ENCODE data around the gene RALGPS1. TPM values are rescaled to one million over a fixed set of nuclear protein-coding genes. Genes with fewer than 3 reads are reported as not detected.

The RALGPS1 gene
- total and polyA plus RNA-seq, 10 donors, result 2.5 to 27.3 (median 14.1) TPM

DNA sequence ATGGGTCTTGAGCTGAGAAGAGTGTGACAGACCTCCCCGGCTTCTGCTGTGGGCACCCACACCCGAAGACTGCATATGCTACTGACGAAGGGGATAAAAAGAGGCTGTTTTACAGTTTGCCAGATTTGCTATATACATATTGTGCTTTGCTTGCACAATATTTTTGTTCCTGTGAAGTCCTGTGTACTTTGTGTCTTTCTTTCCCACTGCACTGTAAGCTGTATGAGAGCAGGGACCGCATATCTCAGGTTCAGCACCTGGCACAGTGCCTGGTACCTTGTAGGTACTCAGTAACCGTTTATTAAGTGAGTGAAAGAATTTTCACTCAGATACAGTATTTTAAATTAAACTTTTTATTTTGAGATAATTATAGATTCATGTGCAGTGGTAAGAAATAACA is 341.7 kb downstream of the RALGPS1 start:
- no peaks in the 10 kb centered on the region for H3K9me3 ChIP-seq
- TF ChIP-seq POLR2A (IDR thresholded peaks at IDR 0.05) (no peak), POLR2AphosphoS5 (IDR thresholded peaks at IDR 0.05) (no peak)
- TF ChIP-seq, protein P1, sequence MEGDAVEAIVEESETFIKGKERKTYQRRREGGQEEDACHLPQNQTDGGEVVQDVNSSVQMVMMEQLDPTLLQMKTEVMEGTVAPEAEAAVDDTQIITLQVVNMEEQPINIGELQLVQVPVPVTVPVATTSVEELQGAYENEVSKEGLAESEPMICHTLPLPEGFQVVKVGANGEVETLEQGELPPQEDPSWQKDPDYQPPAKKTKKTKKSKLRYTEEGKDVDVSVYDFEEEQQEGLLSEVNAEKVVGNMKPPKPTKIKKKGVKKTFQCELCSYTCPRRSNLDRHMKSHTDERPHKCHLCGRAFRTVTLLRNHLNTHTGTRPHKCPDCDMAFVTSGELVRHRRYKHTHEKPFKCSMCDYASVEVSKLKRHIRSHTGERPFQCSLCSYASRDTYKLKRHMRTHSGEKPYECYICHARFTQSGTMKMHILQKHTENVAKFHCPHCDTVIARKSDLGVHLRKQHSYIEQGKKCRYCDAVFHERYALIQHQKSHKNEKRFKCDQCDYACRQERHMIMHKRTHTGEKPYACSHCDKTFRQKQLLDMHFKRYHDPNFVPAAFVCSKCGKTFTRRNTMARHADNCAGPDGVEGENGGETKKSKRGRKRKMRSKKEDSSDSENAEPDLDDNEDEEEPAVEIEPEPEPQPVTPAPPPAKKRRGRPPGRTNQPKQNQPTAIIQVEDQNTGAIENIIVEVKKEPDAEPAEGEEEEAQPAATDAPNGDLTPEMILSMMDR (IDR thresholded peaks at IDR 0.05 in 8 of 11, conservative IDR thresholded peaks at IDR 0.05 in 3 of 11), result no peak
- no peaks in the 10 kb centered on the region for H3K36me3 ChIP-seq
- intact Hi-C loops (cut with DNase I; ENCODE audit: low total_unique reads), result no loop called here
- H3K4me1 ChIP-seq, result no peaks in the 10 kb centered on the region
- no peak overlapping the region for H3K27ac ChIP-seq
- no peak overlapping the region for H3K4me3 ChIP-seq
- WGBS, 5 donors, result 89 to 96% (median 93%) methylated on average over 5 of the region's 5 CpGs
- H3K27me3 ChIP-seq (replicated peaks in 1 of 7), result no peaks in the 10 kb centered on the region
- no peak for DNase-seq

DNA sequence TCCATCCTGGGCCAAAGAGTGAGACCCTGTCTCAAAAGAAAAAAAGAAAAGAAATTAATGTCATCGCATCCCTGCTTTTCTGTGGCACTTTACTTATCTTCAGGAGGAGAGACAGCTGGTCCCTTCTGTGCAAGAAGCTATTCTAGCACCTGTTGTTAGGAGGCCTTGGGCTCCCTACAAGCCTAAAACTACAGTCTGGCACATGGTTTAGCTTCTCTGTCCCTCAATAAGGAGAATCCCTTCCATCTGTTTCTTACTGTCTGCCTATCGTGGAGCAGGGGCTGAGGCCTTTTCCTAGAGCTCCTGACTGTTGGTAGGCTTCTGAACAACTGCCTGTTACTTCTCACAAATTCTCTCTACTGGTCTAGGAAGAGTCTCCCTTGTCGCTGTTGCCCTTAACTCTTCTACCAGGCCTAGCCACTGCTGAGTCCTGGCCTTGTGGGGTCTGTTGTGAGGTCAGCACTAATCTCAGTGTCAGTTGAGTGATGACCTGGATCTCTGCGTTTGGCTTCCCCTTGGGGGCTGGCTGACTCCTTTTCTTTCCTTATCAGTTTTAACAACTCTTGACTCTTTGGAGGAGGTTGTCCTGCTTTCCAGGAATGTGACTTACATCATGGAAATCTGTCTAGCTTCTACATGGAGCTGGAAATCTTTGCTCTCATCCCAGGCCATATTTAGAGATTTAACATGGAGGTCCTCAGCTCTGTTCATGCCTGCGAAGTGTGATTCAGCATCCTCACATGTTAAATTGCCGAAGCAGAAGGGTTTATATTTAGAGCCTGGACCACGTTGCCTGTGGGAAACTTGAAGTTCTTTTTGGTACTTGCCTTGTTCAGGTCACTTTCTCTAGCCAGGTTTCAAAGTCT is 344.3 kb downstream of the RALGPS1 start:
- WGBS, 5 donors, result 80 to 88% (median 85%) methylated on average over 7 of the region's 7 CpGs
- H3K9me3 ChIP-seq, result no peaks in the 10 kb centered on the region
- TF ChIP-seq POLR2A (IDR thresholded peaks at IDR 0.05), result no peak
- TF ChIP-seq, protein P1 (IDR thresholded peaks at IDR 0.05 in 8 of 11, conservative IDR thresholded peaks at IDR 0.05 in 3 of 11), result no peak
- no peak for TF ChIP-seq POLR2AphosphoS5 (IDR thresholded peaks at IDR 0.05)
- H3K27ac ChIP-seq, result no peak overlapping the region
- no peak for DNase-seq
- intact Hi-C loops (cut with DNase I; ENCODE audit: low total_unique reads), result no loop called here
- H3K4me1 ChIP-seq, result no peaks in the 10 kb centered on the region
- H3K4me3 ChIP-seq, result no peak overlapping the region
- H3K27me3 ChIP-seq (replicated peaks in 1 of 7), result no peaks in the 10 kb centered on the region
- H3K36me3 ChIP-seq, result no peaks in the 10 kb centered on the region

DNA sequence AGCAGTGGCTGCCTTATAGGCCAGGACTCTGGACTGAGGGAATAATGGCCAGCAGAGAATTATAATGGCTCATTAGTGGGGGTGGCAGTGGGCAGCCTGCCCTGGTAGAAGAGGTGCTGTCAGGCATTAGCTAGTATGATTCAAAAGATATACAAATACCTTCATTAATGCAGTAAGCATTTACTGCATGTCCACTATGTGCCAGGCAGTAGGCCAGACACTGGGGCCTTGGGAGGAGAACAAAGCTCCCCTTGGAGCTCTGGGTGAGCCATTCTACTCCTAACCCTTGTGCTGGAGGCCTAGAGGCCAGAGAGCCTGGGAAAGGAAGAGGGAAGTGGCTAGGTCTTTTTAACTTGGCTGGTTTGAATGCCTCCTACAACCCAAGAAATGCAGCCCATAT is 348.0 kb downstream of the RALGPS1 start:
- intact Hi-C loops (cut with DNase I; ENCODE audit: low total_unique reads), result no loop called here
- H3K4me3 ChIP-seq, result no peak overlapping the region
- H3K4me1 ChIP-seq, result no peaks in the 10 kb centered on the region
- no peak for DNase-seq
- H3K36me3 ChIP-seq, result no peaks in the 10 kb centered on the region
- H3K27me3 ChIP-seq (replicated peaks in 1 of 7), result no peaks in the 10 kb centered on the region
- H3K27ac ChIP-seq, result no peak overlapping the region
- TF ChIP-seq POLR2A (IDR thresholded peaks at IDR 0.05) (no peak), POLR2AphosphoS5 (IDR thresholded peaks at IDR 0.05) (no peak)
- TF ChIP-seq, protein P1 (IDR thresholded peaks at IDR 0.05 in 8 of 11, conservative IDR thresholded peaks at IDR 0.05 in 3 of 11), result no peak
- no peaks in the 10 kb centered on the region for H3K9me3 ChIP-seq

DNA sequence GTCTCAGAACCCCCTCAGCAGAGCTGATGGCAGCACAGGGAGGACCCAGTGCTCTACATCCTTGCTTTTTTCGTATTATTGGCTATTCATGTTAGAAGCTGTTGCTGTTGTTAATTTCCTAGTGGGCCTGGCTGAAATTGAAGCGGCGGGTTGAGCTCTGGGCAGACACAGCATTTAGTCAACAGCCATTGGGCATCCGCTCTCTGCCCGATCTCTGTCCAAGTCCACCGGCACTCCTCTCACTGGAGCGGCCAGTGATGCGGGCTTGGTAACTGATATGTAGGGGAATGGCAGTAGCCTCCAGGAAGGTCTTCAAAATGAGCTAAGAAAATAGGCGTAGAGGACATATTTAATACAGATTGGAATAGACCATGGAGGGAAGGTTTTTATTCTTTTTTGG is 348.7 kb downstream of the RALGPS1 start:
- intact Hi-C loops (cut with DNase I; ENCODE audit: low total_unique reads), result no loop called here
- H3K27ac ChIP-seq, result no peak overlapping the region
- no peaks in the 10 kb centered on the region for H3K27me3 ChIP-seq (replicated peaks in 1 of 7)
- no peaks in the 10 kb centered on the region for H3K4me1 ChIP-seq
- H3K36me3 ChIP-seq, result no peaks in the 10 kb centered on the region
- no peak overlapping the region for H3K4me3 ChIP-seq
- H3K9me3 ChIP-seq, result no peaks in the 10 kb centered on the region
- TF ChIP-seq, protein P1 (IDR thresholded peaks at IDR 0.05 in 8 of 11, conservative IDR thresholded peaks at IDR 0.05 in 3 of 11), result no peak
- TF ChIP-seq POLR2A (IDR thresholded peaks at IDR 0.05) (no peak), POLR2AphosphoS5 (IDR thresholded peaks at IDR 0.05) (no peak)
- WGBS, 5 donors, result 93 to 100% (median 96%) methylated on average over 9 of the region's 9 CpGs
- DNase-seq, result no peak
